Effector CD4-positive, alpha-beta T cell (primary cell): Measurements from ENCODE around the gene ARHGAP24.
"Not testable (repeated sequence)": the region's sequence is repeated elsewhere in the genome, so short reads cannot be mapped to it uniquely, and the experiment has no call there.

Source experiments
- DNase-seq: peaks from one replicate; pipeline ENCODE4 v3.0.0-alpha.2; 2020

Gene ARHGAP24

DNA sequence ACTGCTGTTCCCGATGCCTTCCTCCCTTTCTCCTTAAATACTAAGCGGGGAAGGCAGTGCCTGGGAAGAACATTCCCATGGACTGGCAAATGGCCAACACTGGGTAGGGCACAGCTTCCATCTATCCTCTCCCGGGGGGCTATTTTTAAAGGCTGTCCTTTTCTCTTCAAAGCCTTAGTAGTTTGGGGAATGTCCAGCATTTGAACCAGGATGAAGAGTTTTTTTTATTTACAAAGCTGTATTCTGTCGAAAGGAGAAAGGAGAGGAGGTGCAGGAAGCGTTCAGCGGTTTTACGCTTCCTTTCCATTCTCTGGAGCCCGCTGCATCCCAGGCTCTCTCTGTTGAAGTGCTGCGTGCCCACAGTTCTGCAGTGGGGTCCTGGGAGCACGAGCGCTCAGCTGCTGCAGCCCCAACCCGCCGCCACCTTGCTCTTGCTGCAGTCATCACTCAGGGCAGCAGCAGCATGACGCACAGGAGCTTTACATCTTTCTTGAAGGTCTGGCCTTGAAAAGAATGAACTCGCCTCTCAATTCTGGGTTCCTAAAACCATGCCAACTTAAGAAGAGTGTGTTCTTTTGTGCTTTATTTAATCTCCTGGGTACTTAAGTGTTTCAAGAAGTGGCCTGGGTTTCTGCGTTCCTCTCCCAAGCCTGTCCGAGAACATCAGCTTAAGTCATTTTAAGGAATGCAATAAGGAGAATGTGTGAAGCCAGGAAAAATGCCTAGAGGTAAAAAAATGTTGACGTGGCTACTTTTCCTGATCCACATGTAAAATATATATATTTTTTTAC lies 457.7 kb downstream of the ARHGAP24 start:
- no peak for DNase-seq

DNA sequence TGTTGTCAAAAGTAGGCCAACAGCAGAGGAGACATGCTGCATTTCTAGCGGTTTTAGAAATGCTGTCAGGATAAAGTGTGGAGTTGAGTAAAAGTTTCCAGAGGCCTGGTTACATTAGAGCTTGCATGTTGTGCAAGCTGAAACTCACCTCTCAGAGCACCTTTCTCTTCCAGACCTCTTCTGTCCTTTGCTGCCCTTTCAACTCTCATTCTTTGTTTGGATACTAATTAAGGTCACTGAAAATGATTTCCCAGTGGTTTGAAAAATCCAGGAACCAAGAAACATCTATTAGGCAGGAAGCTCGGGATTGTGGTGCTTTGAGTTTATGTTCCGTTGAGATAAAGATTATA lies 458.3 kb downstream of the ARHGAP24 start:
- no peak for DNase-seq

DNA sequence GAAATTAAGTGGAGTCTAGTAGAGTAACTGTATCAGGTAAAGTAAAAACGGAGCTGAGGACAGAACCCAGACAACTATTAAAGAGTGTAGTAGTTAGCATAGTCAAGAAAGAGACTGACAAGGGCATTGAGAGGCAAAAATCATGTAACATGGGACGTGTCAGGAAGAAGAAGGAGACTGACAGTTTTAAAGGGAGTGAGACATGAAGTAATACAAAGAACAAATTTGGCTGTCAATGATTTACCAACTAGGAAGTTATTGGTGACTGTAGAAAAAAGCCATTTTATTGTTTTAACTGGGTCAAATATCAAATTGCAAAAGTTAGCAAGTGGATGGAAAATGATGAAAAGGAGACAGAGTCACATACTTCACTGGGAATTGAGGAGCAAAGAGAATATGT lies 462.6 kb downstream of the ARHGAP24 start:
- no peak for DNase-seq

DNA sequence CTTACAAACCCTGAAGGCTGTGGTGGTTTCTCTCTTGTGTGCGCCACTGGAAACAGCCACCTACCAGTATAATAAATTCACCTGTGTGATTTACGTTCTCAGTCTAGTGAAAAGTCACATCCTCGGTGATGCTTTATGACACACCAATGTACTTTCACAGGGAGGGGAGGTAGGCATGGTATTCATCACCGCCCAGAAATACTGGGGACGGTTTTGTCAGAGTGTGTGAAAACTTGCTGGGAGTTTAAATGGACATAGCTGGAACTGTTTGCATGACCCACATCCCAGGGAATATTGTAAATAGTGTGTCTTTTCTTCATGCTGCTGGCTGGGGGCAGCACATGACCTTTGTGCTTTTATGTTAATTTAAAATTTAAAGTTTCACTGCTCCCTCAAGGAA lies 463.1 kb downstream of the ARHGAP24 start:
- no peak for DNase-seq

DNA sequence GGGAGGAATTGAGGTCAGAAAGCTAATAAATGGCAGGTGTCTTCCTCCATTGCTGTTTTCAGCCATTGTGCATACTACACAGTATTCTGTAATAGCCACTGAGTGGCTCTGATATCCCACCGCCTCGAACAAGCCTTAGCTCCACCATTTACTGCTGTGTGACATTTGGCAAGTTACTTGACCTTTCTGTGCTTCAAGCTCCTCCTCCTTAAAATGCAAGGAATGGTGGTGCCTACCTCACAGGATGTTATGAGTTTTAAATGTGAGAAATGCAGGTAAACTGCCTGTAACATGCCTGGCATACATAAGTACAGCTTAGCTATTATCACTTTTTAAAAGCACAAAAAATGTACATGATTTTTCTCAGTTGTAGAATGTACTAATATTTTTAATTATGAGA lies 464.0 kb downstream of the ARHGAP24 start:
- no peak for DNase-seq

DNA sequence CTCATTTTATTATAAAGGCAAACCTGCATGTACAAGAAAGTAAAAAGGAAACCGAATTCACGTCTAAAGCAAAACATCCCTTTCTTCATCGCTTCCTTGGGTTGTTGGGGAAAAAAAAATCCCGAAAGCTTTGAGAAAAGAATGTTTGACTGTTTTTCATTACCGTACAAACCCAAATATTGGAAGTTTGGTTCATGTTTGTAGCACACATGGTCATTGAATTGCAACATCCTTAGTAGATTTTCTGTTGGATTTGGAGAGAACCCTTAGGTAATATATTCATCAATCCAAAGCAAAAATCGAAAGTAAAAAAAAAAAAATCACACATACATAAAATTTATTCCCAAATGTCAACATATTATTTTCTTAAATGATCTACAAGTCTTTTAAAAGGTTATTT lies 464.6 kb downstream of the ARHGAP24 start:
- DNase-seq: no peak

DNA sequence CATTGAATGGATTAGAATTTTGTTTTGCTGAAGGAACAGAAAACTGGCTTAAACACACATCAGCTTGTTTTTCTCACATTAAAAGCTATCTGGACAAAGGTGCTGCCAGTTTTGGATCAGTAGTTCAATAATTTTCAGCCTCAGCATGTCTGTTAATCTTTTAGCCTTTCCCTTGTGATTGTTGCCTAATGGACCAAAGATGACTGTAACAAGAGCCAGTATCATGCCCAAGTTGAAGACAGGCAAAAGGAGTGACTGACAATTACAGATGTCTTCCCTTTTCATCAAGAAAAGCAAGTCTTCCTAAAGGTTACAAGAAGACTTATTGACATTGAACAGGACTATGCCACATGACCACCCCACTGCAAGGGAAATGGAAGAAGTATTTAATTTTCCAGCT lies 465.2 kb downstream of the ARHGAP24 start:
- no peak for DNase-seq

DNA sequence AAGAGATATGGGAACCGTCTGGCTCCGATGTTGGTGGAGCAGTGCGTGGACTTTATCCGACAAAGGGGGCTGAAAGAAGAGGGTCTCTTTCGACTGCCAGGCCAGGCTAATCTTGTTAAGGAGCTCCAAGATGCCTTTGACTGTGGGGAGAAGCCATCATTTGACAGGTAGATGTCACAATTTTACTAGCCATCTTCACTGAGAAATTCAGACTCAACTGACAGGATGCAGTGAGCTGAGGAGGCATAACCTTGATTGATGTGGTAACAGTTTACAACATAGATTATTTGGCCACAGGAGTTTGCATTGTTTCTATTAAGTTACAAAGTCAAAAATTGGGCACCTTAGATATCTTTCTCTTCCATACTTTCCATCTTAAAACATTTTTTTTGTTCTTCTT lies 467.2 kb downstream of the ARHGAP24 start:
- DNase-seq: no peak

DNA sequence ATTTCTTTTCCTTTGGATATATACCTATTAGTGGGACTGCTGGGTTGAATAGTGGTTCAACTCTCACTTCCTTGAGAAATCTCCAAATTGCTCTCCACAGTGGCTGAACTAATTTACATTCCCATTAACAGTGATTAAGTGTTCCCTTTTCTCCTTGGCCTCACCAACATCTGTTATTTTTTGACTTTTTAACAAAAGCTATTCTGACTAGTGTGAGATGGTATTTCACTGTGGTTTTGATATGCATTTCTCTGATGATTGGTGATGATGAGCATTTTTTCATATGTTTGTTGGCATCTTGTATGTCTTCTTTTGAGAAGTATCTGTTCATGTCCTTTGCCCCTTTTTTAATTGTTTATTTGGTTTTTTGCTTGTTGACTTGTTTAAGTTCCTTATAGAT lies 471.9 kb downstream of the ARHGAP24 start:
- DNase-seq: no peak

DNA sequence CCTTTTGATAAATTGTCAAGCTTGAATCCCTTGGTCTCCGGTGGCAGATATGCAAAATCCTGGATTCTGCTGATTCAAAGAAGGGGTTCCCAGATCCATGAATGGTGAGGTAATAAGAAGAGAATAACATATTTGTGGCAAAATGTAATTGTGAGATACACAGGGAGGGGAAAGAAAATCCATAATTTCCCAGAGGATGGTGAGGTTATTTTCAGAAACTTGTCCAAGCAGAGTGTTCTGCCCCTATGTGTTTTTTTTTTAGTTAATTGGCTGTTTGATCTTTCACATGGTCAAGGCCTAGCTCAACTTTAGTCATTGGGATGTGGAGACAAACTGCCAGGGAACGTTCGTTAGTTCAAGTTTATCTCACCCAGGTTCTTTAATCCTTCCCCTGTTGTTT lies 476.1 kb downstream of the ARHGAP24 start:
- DNase-seq: no peak

DNA sequence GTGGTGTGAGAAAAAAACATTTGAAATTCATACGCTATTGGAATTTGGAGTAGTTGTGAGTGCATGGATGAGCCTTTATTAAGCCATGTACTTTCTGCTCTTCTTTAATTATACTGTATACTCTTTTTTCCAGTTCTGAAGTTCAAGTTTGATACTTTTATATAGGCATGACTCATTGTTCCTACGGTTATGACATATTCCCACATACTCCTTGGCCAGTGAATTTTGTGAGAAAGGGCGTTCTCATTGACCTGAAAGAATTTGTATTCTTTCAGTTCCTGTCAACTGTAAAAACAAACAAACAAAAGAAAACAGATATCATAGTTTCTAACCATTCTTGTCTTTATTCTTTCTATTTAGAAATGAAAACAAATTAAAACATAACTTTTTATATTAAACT lies 477.6 kb downstream of the ARHGAP24 start:
- DNase-seq: no peak

DNA sequence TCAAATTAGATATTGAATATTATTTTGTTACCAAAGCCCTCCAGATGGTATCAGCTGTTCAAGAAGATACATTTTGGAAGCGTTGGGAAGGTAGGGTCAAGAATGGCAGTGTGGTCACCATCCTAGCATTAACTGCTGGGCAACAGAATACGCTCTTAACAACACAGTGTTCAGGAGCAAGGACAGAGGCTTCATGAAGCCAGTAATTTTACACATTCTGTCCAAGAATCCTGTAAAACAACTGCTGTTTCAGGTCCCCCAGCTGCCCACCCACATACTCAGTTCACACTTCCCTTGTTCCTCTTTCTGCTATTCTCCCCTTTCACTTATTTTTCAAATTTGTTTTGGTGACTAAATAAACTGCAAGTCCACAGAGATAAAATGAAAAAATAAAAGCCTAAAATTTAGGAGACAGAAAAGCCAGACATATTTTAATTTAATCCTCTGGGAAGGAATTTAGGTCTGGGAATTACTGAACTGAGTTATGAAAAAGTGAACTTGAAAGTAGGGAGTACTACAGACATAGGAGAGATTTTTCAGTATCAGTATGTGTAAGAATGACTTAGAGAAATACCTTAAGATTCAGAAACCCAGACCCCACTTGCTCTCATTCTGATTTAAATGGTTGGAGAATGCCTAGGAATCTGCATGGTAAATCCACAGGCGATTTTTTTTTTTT lies 478.2 kb downstream of the ARHGAP24 start:
- DNase-seq: no peak

DNA sequence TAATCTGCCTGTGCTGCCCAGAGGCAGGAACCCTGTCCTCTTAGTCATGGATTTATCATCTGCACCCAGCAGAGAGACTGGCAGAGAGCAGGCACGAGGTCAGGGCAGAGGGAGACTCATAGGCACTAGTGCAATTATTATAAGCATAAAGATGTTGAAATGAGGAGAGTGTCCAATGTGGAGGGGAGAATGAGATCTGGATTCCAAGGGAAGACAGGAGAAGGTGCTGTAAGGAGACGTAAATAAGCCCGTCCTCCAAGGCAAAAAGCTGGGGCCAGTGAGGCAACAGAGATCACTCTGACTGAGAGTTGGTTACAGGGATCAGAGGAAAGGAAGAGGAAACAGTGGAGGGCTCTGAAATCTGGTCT lies 478.7 kb downstream of the ARHGAP24 start:
- DNase-seq: no peak

DNA sequence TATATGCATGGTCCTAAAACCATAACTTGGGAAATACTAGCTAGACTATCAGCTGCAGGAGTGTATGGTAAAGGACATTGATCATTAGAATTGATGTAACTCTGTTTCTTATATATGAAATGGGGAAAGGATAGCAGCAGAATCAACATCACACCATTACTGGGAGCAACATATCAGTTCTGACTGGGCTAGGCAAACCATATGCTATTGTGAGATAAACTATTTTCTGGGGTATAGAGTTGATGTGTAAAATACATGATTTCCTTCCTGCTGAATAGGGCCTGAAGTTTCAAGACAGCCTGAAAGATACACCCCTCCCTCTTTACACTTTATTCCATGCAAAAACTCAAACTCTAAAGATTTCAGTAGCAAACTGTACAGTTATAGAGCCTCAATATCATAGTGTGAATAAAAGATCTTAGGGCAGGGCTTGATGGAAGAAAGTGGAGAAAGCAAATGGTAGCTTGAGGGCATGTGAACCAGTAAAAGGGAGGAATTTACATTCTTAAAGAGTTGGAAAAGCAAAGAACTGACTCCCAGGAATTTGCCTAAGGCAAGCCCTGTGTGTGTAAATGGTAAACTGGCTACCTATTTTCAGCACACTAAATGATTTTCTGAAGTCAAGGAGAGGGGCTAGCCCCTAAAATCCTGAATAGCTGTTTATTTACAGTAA lies 480.8 kb downstream of the ARHGAP24 start:
- no peak for DNase-seq

DNA sequence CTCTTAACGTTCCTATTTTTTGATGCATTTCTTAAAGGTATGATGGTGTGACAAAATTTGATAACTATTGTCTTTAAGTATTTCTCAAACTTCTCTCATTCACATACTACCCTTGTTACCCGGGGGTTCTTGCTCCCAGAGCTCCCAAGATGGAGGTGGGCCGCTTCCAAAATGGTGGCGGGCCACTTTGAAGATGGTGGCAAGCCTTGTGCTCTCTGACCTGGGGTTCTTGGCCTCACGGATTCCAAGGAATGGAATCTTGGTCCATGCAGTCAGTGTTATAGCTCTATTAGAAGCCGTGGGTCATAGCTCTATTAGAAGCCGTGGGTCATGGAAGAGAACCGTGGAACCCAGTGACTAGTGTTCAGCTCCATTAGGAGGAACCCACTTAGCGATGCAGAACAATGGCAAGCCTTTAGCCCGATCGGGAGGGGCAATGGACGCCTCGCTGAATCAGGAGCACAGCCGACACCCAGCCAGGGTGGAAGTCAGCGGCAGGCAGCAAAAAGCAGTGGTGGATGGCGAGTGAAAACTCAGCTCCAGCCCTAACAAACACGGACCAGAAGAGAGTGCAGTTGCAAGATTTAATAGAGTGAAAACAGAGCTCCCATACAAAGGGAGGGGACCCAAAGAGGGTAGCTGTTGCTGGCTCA lies 481.5 kb downstream of the ARHGAP24 start:
- no peak for DNase-seq

DNA sequence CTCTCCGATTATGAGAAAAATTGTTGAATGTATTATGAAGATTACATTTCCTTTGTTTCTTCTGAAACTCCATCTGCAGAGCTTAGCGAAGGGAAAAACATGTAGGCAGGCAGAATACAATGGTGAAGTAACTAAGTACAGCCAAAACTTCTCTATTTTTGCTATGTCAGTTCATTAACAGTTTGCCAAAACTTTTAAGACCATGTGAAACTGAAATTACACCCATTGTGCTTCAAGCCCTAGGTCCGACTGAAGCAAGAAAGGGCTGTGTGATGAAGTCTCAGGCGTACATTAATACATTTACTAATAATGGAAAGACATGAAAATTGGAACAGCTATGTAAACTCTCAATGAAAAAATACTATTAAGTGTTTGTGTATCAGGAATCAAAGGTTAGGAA lies 486.9 kb downstream of the ARHGAP24 start:
- no peak for DNase-seq

DNA sequence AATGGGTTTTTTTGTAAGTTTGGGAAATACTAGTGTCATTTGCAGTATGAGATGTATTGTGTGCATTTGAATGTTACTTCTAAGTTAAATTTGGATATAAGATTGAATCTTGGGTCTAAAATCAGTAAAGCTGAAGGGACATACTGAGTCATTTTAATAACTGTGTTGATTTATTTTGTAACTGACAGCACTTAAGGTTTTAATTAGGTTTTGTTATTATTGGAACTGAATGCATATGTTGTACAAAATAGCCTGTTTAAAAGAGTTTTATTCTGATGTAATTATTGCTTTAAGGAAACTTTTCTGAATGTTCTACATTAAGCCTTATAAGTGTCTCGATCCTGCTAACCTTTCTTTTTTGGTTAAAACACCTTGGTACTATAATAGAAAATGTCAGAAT lies 488.3 kb downstream of the ARHGAP24 start:
- no peak for DNase-seq

DNA sequence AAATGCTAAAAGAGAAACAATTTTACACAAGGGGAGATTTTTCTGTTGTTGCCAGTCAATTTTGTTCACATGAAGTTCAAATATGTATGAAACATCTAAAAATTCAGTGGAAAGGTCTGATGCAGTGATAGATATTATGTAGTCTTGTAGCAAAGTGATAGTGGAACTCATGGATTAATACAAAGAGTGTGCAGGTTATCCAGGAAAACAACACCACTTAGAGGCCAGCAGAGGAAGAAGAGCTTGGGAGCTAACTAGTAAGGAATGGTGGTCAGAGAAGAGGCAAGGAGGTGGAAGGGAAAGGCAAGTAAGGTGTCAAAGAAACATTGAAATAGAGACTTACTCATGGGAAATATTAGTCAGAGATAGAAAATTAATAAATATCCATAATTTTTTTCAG lies 489.3 kb downstream of the ARHGAP24 start:
- no peak for DNase-seq

DNA sequence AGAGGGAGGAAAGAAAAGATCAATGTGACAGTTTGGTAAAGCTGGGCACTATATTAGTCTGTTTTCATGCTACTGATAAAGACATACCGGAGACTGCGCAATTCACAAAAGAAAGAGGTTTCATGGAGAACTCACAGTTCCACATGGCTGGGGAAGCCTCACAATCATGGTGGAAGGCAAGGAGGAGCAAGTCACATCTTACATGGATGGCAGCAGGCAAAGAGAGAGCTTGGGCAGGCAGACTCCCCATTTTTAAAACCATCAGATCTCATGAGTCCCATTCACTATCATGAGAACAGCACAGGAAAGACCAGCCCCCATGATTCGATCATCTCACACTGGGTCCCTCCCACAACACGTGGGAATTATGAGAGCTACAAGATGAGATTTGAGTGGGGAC lies 490.1 kb downstream of the ARHGAP24 start:
- DNase-seq: not testable (repeated sequence)

DNA sequence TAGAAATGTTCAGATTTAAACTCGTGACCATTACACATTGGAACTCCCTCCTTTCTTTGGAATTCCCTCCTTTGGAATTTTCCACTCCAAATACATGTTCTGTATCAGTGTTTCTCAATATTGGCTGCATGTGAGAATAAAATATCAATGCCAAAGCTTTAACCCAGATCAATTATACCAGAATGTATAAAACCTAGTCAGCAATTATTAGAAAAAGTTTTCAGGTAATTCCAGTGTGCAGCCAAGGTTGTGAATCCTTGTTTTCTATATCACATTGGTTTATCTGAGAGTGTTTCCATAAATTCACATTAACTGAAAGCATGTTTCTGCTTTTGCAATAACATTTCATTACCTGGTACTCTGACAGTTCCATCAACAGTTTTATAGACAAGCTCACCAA lies 490.6 kb downstream of the ARHGAP24 start:
- DNase-seq: no peak

DNA sequence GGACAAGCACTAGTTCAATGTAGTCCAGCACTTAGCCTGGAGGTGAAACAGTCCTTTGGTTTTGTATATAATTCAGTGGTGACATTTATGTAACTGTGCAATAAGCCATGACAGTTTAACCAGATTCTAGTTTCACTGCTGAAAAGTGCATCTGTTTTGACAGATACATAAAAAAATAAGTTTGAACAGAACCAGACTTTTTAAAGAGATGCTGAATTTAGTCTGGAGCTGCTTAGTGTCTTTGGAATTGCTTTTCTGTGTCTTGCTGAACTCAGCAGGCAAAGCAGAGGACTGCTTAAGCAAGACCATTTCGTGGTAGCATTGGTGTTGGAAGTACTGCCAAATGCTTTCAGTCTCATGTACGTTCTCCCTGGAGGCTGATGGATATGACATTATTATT lies 491.4 kb downstream of the ARHGAP24 start:
- no peak for DNase-seq

DNA sequence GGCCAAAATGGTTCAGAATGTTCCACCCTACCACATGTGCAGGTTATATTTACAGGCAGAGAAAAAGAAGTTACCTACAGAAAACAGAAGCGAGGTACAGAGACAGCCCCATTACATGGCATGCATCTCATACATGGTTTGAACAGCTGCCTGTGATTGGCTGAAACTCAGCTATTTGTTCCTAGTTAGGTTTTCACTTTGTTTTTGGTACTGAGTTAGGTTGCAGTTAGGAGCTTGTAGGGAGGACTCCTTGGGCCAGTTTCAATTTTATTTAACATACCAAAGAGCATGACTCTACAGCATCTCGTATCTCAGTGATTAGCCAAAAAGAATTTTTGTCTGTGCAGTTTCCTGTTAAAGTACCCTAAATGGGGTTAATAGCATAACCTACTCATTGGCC lies 492.9 kb downstream of the ARHGAP24 start:
- no peak for DNase-seq

DNA sequence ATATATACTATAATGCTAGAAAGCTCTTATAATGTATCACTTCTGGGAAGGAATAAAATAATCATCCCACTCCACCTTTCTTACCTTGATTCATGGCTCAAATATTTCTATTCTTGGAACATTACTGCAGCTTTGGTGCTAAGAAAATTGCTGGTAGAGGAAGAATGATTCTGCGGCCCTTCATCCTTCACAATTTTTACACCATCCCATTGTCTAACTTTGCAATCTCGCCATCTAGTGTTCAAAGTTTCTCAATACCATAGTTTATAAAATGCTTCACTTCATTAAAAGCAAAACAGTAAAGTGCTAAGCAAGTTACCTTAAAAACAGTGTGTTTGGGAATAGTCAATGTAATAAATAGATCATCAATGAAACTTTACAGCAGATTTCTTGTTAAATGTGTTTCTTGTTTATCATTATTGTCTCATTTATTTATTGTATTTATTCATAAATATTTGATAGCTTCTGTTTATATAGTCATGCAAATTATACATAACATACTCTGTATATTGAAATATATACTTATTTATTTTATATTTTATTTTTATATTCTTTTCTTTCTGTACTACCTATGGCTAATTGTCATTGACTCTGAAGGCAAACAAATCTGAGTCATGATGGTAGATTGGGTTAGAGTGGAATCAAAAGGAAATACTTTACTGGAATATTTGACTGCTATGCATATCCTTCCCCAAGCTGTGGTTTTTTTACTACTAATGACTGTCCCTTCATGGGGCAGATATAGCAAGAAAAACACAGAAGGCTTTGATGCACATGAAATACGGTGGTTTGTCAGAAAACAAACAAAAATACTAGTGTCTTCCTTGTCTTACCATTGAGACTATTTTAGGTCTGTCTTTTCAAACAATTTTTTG lies 494.2 kb downstream of the ARHGAP24 start:
- DNase-seq: no peak
